Duodenal mucosa (tissue), 2 donors: ENCODE data around the gene ABCC6.
"Not testable (repeated sequence)": the region's sequence is repeated elsewhere in the genome, so short reads cannot be mapped to it uniquely, and the experiment has no call there.

ENCODE experiments used
- H3K27ac ChIP-seq: one replicate; pipeline ENCODE4 v1.7.0; 2013; ENCODE audit warnings: low read depth, low read length
- H3K27me3 ChIP-seq, 2 donors: one replicate each; pipeline ENCODE4 v1.7.0; 2013; ENCODE audit warnings: low read length in 2 of 2, control low read depth in 1 of 2; ENCODE audit not compliant: insufficient read depth in 2 of 2, control insufficient read depth in 1 of 2
- H3K36me3 ChIP-seq, 2 donors: one replicate each; pipeline ENCODE4 v1.7.0; 2013; ENCODE audit warnings: low read length in 2 of 2, control low read depth in 1 of 2; ENCODE audit not compliant: insufficient read depth in 2 of 2, control insufficient read depth in 1 of 2
- H3K4me1 ChIP-seq, 2 donors: one replicate each; pipeline ENCODE4 v1.7.0; 2013; ENCODE audit warnings: low read length in 2 of 2, control low read depth in 1 of 2; ENCODE audit not compliant: insufficient read depth in 2 of 2, control insufficient read depth in 1 of 2
- H3K4me3 ChIP-seq, 2 donors: one replicate each; pipeline ENCODE4 v1.7.0; 2013; ENCODE audit warnings: low read length in 2 of 2, low read depth in 1 of 2
- H3K9ac ChIP-seq, 2 donors: one replicate each; pipeline ENCODE4 v1.7.0; 2013; ENCODE audit warnings: low read length in 2 of 2, low read depth in 1 of 2
- H3K9me3 ChIP-seq, 2 donors: one replicate each; pipeline ENCODE4 v1.7.0; 2013; ENCODE audit warnings: low read length in 2 of 2, control low read depth in 1 of 2; ENCODE audit not compliant: control insufficient read depth in 1 of 2

ABCC6 gene

DNA sequence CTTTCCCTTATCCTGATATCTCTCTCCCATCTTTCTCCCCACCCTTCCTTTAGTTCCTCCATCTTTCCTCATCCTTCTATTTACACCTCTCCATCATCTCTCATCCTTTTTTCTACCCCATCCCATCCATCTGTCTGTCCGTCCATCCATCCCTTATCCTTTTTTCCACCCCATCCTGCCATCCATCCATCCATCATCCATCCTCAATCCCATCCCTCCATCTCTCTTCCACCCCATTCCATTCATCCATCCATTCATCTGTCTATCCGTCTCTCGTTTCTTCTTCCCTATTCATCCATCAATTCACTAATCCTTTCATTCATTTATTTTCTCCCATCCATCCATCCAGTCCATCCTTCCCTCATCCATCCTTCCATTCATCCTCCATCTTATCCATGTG lies 68.1 kb downstream of the ABCC6 start:
- peaks cover 31 to 52% of the 10 kb centered on the region in 2 donors for H3K36me3 ChIP-seq
- H3K4me3 ChIP-seq = no peak overlapping the region
- H3K9me3 ChIP-seq = peaks cover 2 to 8% of the 10 kb centered on the region in 2 donors

DNA sequence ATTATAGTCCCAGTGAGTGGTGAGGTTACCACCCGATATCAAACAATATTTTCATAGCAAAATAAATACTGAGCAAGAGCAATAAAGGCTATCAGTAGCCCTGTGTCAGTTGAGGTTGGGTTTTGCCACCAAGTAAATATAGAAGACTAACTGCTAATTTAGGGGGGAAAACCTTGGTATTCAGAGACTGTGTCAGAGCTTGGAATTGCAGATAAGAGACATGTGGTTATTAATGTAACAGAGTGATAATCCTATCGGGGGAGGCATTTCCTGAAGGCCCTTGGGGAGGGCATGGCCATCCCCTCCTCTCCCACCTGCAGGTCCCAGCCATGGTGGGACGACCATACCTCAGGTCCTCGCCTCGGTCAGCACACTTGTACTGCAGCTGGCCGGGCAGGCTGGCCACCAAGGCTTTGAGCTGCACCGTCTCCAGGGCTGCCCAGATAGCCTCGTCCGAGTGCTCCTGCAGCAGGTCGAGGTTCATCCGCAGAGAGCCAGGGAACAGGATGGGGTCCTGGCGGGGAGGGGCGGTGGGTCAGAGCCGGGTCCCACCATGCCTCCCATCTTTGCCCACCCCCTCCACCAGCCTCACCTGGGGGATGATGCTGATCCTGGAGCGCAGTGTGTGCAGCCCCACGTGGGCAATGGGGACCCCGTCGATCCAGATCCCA lies 68.9 kb downstream of the ABCC6 start:
- Histone ChIP-seq H3K4me1 (peaks cover 0 to 3% of the 10 kb centered on the region in 2 donors), H3K36me3 (peaks cover 24 to 46% of the 10 kb centered on the region in 2 donors), H3K27ac (no peak overlapping the region), H3K27me3 (no peaks in the 10 kb centered on the region), H3K4me3 (no peak overlapping the region), H3K9ac (no peak overlapping the region), H3K9me3 (peaks cover 2 to 8% of the 10 kb centered on the region in 2 donors)

More for the DNA sequence above, 68.1 kb downstream of the ABCC6 start:
- Histone ChIP-seq H3K27me3 (no peaks in the 10 kb centered on the region), H3K4me1 (peaks cover 0 to 3% of the 10 kb centered on the region in 2 donors), H3K27ac (no peak overlapping the region), H3K9ac (no peak overlapping the region)

DNA sequence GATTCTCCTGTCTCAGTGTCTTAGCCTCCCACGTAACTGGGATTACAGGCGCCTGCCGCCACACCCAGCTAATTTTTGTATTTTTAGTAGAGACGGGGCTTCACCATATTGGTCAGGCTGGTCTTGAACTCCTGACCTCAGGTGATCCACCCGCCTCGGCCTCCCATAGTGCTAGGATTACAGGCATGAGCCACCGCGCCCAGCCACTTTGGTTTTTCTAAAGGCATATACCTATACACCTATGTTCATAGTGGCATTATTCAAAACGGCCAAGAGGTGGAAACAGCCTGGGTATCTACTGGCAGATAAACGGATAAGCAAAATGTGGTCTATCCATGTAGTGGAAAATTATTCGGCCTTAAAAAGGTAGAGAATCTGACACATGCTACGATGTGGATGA lies 70.3 kb downstream of the ABCC6 start:
- not testable (repeated sequence) for H3K4me3 ChIP-seq, H3K27ac ChIP-seq, H3K9ac ChIP-seq, H3K27me3 ChIP-seq, H3K4me1 ChIP-seq, H3K9me3 ChIP-seq
- H3K36me3 ChIP-seq = peaks cover 11 to 37% of the 10 kb centered on the region in 2 donors

- Histone ChIP-seq H3K27ac (no peak overlapping the region), H3K4me3 (no peak overlapping the region), H3K9ac (no peak overlapping the region), H3K9me3 (no peaks in the 10 kb centered on the region), H3K27me3 (no peaks in the 10 kb centered on the region), H3K4me1 (peaks cover 0 to 3% of the 10 kb centered on the region in 2 donors), H3K36me3 (peaks cover 8 to 28% of the 10 kb centered on the region in 2 donors)
Observed at GRCh38 chr16:16151315-16151714, 72.0 kb downstream of the ABCC6 start.

DNA sequence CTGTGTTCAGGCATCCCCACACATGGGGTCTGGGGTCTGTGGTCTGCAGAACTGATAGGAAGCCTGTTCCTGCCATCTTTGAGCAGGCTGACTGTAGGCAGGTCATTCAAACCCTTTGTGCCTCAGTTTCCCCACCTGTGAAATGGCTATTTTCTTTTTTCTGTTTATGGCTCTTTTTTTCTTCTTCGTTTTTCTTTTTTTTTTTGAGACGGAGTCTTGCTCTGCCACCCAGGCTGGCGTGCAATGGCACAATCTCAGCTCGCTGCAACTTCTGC lies 72.5 kb downstream of the ABCC6 start:
- H3K4me1 ChIP-seq = peaks cover 0 to 3% of the 10 kb centered on the region in 2 donors
- no peaks in the 10 kb centered on the region for H3K9me3 ChIP-seq
- H3K36me3 ChIP-seq = peaks cover 5 to 27% of the 10 kb centered on the region in 2 donors
- no peaks in the 10 kb centered on the region for H3K27me3 ChIP-seq
- H3K4me3 ChIP-seq = no peak overlapping the region
- H3K27ac ChIP-seq = no peak overlapping the region
- H3K9ac ChIP-seq = no peak overlapping the region

DNA sequence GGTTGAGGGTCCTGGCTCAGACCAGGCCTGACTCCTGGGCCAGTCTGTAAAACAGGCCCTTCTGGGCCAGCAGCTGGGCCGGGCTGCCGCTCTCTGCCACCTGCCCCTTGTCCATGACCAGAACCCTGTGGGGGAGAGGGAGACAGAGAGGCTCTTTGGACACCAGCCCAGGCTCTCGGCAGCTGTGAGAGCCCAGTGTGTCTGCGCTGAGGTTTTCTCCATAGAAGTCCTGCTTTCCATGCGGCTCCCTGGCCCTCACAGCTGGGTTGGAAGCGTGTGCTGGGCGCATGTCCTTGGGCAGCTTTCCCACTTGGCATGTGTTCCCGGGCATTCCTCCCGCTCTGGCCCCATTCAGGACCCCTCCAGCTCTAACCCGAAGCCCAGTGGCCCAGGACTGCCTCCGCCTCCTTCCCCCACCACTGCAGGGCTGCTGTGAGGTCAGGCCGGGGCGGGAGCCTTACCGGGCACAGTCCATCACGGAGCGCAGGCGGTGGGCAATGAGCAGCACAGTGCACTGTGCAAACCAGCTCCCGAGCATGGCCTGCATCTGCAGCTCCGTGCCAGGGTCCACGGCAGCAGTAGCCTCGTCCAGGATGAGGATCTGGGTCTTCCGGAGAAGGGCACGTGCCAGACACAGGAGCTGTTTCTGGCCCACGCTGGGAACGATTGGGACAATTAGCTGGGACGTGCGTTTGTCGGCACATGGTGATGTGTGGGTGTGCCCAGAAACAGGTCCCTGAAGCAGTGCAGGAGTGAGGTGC lies 73.0 kb downstream of the ABCC6 start:
- H3K9ac ChIP-seq = no peak overlapping the region
- H3K4me1 ChIP-seq = peaks cover 0 to 3% of the 10 kb centered on the region in 2 donors
- no peak overlapping the region for H3K27ac ChIP-seq
- H3K4me3 ChIP-seq = no peak overlapping the region
- H3K9me3 ChIP-seq = no peaks in the 10 kb centered on the region
- H3K36me3 ChIP-seq = peaks cover 2 to 27% of the 10 kb centered on the region in 2 donors
- H3K27me3 ChIP-seq = no peaks in the 10 kb centered on the region

DNA sequence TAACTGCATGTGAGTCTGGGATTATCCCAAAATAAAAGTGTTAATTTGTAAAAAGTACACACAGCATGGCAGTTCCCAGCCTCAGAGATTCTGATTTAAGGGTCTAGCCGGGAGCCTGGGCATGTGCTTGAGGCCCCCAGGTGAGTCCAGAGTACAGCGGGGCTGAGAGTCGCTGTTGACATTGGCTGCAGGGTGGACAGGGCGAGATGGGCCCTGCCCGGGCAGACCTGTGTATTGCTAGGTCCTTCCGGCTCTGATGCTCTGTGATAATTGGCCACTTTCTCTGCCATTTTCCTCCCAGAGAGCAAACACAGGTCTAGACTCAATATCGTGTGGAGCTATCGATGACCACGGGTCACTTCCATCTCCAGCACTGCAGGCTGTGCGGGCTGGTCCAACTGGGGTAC lies 73.6 kb downstream of the ABCC6 start:
- Histone ChIP-seq H3K36me3 (peaks cover 0 to 23% of the 10 kb centered on the region in 2 donors), H3K9me3 (no peaks in the 10 kb centered on the region), H3K27me3 (no peaks in the 10 kb centered on the region), H3K27ac (no peak overlapping the region), H3K4me1 (peaks cover 0 to 3% of the 10 kb centered on the region in 2 donors), H3K4me3 (no peak overlapping the region), H3K9ac (no peak overlapping the region)

GRCh38 chr16:16148755-16149154 lies 74.5 kb downstream of the ABCC6 start:
- Histone ChIP-seq H3K27ac (no peak overlapping the region), H3K9ac (no peak overlapping the region)

GRCh38 chr16:16148000-16148599 lies 75.2 kb downstream of the ABCC6 start:
- H3K4me1 ChIP-seq, H3K9me3 ChIP-seq, H3K9ac ChIP-seq, H3K27me3 ChIP-seq, H3K4me3 ChIP-seq, H3K27ac ChIP-seq: not testable (repeated sequence)
- H3K36me3 ChIP-seq = peaks cover 0 to 16% of the 10 kb centered on the region in 2 donors

More at GRCh38 chr16:16148755-16149154, 74.5 kb downstream of the ABCC6 start:
- peaks cover 0 to 3% of the 10 kb centered on the region in 2 donors for H3K4me1 ChIP-seq
- H3K4me3 ChIP-seq = no peak overlapping the region
- no peaks in the 10 kb centered on the region for H3K9me3 ChIP-seq
- H3K27me3 ChIP-seq = no peaks in the 10 kb centered on the region
- H3K36me3 ChIP-seq = peaks cover 0 to 18% of the 10 kb centered on the region in 2 donors

GRCh38 chr16:16147316-16147999 lies 75.8 kb downstream of the ABCC6 start:
- Histone ChIP-seq H3K36me3 (peaks cover 0 to 18% of the 10 kb centered on the region in 2 donors), H3K27ac (no peak overlapping the region), H3K4me1 (peaks cover 0 to 3% of the 10 kb centered on the region in 2 donors), H3K9ac (no peak overlapping the region), H3K4me3 (no peak overlapping the region), H3K27me3 (no peaks in the 10 kb centered on the region), H3K9me3 (no peaks in the 10 kb centered on the region)
